ENCODE results near the gene MARCHF2. TPM values are rescaled to one million over a fixed set of nuclear protein-coding genes. Genes with fewer than 3 reads are reported as not detected.

MARCHF2 gene
- total RNA-seq, 1 donor from 2014 or later = 45.0 TPM

DNA sequence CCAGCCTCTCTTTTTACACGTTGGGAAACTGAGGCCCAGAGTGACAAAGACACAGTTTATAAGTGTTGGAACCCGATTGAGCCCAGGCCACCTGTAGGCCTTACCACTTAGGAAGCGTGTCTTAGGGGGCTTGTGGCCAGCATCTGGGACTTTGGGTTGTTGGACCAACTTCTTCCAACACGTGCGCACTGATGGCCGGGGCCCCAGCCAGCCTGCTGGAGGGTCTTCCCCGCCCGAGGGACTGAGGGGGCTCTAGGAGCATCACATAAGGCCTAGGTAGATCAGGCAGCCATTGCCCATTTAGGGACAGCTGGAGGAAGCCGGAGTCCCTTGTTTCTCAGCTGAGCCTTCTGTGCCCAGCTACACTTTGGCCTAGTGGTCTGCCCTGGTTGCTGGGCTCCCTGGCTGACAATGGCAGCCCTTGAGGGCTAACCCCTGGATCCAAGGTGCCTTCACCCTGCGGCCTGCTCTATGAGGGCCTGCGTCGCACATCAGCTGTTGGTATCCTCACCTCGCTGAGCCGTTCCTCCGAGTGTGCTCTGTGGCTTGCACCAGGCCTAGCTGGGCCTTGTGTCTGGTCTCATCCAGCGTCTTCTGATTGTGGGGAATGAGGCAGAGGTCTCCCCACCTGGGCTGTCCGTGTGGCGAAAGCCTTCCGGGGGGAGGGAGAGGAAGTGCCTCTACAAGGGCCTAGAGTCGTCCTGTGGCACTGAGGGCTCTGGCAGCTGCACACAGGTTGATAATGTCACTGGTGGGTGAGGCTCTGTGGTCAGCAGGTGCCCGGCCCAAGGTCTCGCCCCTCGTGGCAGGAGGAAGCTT, 21.7 kb upstream of the MARCHF2 start:
- H3K27ac Mint-ChIP-seq (ENCODE audit: unreplicated experiment) = no peak overlapping the region

DNA sequence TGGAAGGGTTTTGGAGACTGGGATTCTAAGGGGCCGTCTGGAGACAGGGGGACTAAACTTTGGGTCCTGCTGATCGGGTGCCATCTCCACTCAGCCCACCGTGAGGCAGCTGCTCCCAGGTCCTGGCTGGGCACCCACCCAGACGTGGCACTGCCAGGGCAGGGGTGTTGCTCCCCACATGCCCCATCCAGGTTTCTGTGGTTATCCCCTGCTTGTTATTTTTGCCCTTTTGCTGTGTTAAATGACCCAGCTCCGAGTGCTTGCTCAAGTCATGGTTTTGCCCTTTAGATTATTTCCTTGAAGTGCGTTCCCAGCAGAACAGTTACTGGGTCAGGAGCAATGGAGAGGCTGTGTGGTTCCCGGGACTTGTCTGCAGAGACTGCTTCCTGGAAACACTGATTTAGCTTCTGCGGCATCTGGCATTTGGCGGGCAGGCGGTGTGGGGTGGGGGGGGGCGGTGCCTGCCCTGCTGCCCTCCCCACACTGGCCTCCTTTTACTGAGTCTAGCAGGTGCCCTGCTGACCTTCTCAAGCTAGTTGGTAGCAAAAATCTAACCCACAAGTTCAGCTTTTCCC, 21.0 kb upstream of the MARCHF2 start:
- H3K36me3 Mint-ChIP-seq (ENCODE audit: unreplicated experiment) = peaks cover 2% of the 10 kb centered on the region
- TF ChIP-seq, protein P1, sequence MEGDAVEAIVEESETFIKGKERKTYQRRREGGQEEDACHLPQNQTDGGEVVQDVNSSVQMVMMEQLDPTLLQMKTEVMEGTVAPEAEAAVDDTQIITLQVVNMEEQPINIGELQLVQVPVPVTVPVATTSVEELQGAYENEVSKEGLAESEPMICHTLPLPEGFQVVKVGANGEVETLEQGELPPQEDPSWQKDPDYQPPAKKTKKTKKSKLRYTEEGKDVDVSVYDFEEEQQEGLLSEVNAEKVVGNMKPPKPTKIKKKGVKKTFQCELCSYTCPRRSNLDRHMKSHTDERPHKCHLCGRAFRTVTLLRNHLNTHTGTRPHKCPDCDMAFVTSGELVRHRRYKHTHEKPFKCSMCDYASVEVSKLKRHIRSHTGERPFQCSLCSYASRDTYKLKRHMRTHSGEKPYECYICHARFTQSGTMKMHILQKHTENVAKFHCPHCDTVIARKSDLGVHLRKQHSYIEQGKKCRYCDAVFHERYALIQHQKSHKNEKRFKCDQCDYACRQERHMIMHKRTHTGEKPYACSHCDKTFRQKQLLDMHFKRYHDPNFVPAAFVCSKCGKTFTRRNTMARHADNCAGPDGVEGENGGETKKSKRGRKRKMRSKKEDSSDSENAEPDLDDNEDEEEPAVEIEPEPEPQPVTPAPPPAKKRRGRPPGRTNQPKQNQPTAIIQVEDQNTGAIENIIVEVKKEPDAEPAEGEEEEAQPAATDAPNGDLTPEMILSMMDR (IDR thresholded peaks at IDR 0.05) = no peak
- no peak overlapping the region for H3K4me3 Mint-ChIP-seq (ENCODE audit: unreplicated experiment)
- H3K27ac Mint-ChIP-seq (ENCODE audit: unreplicated experiment) = peak overlapping the region; percentile 38
- no peak for DNase-seq (ENCODE audit: extremely low spot score, unreplicated experiment)
- H3K4me1 Mint-ChIP-seq (ENCODE audit: unreplicated experiment) = peaks cover 56% of the 10 kb centered on the region
- H3K27me3 Mint-ChIP-seq (ENCODE audit: unreplicated experiment) = no peaks in the 10 kb centered on the region
- no peaks in the 10 kb centered on the region for H3K9me3 Mint-ChIP-seq (ENCODE audit: unreplicated experiment)

More for the DNA sequence above, 21.7 kb upstream of the MARCHF2 start:
- TF ChIP-seq, protein P1 (IDR thresholded peaks at IDR 0.05) = no peak
- Mint-ChIP-seq H3K27me3 (ENCODE audit: unreplicated experiment) (no peaks in the 10 kb centered on the region), H3K9me3 (ENCODE audit: unreplicated experiment) (peaks cover 5% of the 10 kb centered on the region), H3K4me3 (ENCODE audit: unreplicated experiment) (peak overlapping the region; percentile 61), H3K4me1 (ENCODE audit: unreplicated experiment) (peaks cover 50% of the 10 kb centered on the region), H3K36me3 (ENCODE audit: unreplicated experiment) (peaks cover 6% of the 10 kb centered on the region)
- DNase-seq (ENCODE audit: extremely low spot score, unreplicated experiment) = no peak

DNA sequence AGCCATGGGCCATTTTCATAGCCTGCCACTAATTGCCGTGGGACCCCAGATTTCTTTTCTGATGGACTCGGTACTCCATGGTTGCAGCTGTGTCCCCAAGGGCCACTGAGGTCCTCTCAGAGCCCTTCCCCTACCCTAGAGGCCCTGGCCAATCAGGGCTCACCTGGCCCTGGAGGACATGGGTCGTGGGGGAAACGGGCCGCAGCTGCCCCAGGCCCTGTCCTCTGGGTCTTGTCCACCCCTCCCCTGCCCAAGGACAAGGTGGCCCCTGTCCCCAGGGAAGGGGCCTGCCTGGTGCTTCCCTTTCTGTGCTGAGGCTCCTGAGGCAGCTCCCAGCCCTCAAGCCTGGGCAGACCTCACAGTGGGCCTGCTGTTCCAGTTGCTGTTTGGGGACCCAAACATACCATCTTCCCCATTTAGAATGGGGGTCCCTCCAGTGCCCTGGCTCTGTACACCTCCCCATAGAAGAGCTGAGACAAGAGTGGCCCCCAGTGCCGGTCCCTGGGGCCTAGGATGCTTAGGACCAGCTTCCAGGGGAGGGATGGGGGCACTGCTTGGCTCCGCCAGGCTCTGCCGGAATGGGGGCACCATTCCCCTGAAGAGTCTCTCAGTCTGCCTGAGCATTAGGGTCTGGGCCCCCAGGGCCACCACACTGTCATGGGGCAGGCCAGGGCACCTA, 19.8 kb upstream of the MARCHF2 start:
- no peak overlapping the region for H3K27ac Mint-ChIP-seq (ENCODE audit: unreplicated experiment)
- H3K9me3 Mint-ChIP-seq (ENCODE audit: unreplicated experiment) = no peaks in the 10 kb centered on the region
- DNase-seq (ENCODE audit: extremely low spot score, unreplicated experiment) = no peak
- H3K27me3 Mint-ChIP-seq (ENCODE audit: unreplicated experiment) = no peaks in the 10 kb centered on the region
- peaks cover 2% of the 10 kb centered on the region for H3K36me3 Mint-ChIP-seq (ENCODE audit: unreplicated experiment)
- TF ChIP-seq, protein P1 (IDR thresholded peaks at IDR 0.05) = no peak
- H3K4me1 Mint-ChIP-seq (ENCODE audit: unreplicated experiment) = peaks cover 63% of the 10 kb centered on the region
- no peak overlapping the region for H3K4me3 Mint-ChIP-seq (ENCODE audit: unreplicated experiment)

DNA sequence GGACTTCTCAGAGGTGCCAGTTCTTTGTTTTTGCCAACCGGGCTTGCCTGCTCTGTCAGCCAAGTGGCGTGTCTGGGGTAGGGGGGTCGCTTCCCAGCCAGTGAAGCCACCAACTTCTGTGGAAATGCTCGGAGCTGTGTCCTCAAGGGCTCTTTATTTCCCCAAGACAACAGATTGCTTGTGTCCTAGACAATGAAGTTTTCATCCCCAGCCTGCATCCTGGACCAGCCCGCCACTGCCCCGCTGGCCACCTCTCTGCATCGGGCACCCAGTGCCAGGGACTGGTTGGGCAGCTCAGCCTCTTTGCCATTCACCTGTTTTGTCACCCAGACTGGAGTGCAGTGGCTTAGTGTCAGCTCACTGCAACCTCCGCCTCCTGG, 19.2 kb upstream of the MARCHF2 start:
- peaks cover 66% of the 10 kb centered on the region for H3K4me1 Mint-ChIP-seq (ENCODE audit: unreplicated experiment)
- no peak overlapping the region for H3K4me3 Mint-ChIP-seq (ENCODE audit: unreplicated experiment)
- TF ChIP-seq, protein P1 (IDR thresholded peaks at IDR 0.05) = no peak
- no peaks in the 10 kb centered on the region for H3K9me3 Mint-ChIP-seq (ENCODE audit: unreplicated experiment)
- no peak for DNase-seq (ENCODE audit: extremely low spot score, unreplicated experiment)
- H3K27ac Mint-ChIP-seq (ENCODE audit: unreplicated experiment) = peak overlapping the region; percentile 79
- H3K36me3 Mint-ChIP-seq (ENCODE audit: unreplicated experiment) = peaks cover 2% of the 10 kb centered on the region
- H3K27me3 Mint-ChIP-seq (ENCODE audit: unreplicated experiment) = no peaks in the 10 kb centered on the region

DNA sequence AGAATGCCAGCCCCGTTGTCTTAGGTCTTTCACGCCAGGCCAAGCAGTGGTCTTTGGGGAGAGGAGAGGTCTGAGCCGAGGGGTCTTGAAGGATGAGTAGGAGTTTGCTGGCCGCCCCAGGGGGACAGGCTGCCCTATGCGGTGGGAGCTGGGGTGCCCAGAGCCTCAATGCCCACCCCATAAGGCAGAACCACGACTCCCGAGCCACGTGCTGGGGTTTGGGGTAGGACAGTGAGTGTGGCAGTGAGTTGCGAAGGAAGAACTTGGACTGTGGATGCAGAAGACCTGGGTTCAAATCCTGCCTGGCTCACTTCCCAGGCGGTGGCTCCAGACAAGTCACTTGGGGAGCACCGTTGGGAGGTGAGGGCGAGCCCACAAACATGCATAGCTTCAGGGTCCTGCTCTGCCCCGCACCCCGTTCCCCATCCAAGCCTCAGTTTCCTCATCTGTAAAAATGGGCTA, 17.5 kb upstream of the MARCHF2 start:
- Mint-ChIP-seq H3K27me3 (ENCODE audit: unreplicated experiment) (no peaks in the 10 kb centered on the region), H3K27ac (ENCODE audit: unreplicated experiment) (peak overlapping the region; percentile 79), H3K9me3 (ENCODE audit: unreplicated experiment) (no peaks in the 10 kb centered on the region), H3K4me3 (ENCODE audit: unreplicated experiment) (no peak overlapping the region), H3K36me3 (ENCODE audit: unreplicated experiment) (peaks cover 14% of the 10 kb centered on the region), H3K4me1 (ENCODE audit: unreplicated experiment) (peaks cover 61% of the 10 kb centered on the region)
- DNase-seq (ENCODE audit: extremely low spot score, unreplicated experiment) = no peak
- TF ChIP-seq, protein P1 (IDR thresholded peaks at IDR 0.05) = no peak

Measured in osteocyte (in vitro differentiated cells).